H7 (cell line): ENCODE results near the gene TMEM181. TPM values are rescaled to one million over a fixed set of nuclear protein-coding genes. Genes with fewer than 3 reads are reported as not detected.

ENCODE experiments used
- DNase-seq: peaks from one replicate; pipeline ENCODE4 v3.0.0; 2012
- H3K27me3 ChIP-seq: 2 replicates; pipeline ENCODE4 v1.6.0; 2011; ENCODE audit warnings: mild to moderate bottlenecking, low read length; ENCODE audit not compliant: control insufficient read depth, insufficient read depth
- H3K36me3 ChIP-seq: replicated peaks from 2 replicates; pipeline ENCODE4 v1.5.1; 2011; ENCODE audit warnings: low read length; ENCODE audit not compliant: control insufficient read depth, insufficient read depth
- H3K4me3 ChIP-seq: 2 replicates; pipeline ENCODE4 v1.5.1; 2011; ENCODE audit warnings: low read depth, mild to moderate bottlenecking, control low read depth, low read length, moderate library complexity; ENCODE audit not compliant: insufficient read depth
- total RNA-seq: library from RNA; depleted of rRNA; stranded (reverse); fragments of >200 nt; shearing (Covaris generic); gene quantifications from 2 replicates; pipeline ENCODE4 v1.2.3, GENCODE V29; 2014

Gene TMEM181
- total RNA-seq, 1 experiment from 2014 or later, result 14.5 TPM

- DNase-seq, result no peak
- Histone ChIP-seq H3K27me3 (no peaks in the 10 kb centered on the region), H3K36me3 (peaks cover 5% of the 10 kb centered on the region), H3K4me3 (no peak overlapping the region)
These were observed 75.7 kb downstream of the TMEM181 start for GRCh38 chr6:158635427-158636073.

- no peaks in the 10 kb centered on the region for H3K27me3 ChIP-seq
- H3K4me3 ChIP-seq, result no peak overlapping the region
- peaks cover 4% of the 10 kb centered on the region for H3K36me3 ChIP-seq
- no peak for DNase-seq
These were observed 76.9 kb downstream of the TMEM181 start for GRCh38 chr6:158636778-158637177.

- DNase-seq, result no peak
These were observed 78.5 kb downstream of the TMEM181 start for GRCh38 chr6:158638324-158638854.

GRCh38 chr6:158639056-158639455 lies 79.2 kb downstream of the TMEM181 start:
- peaks cover 4% of the 10 kb centered on the region for H3K36me3 ChIP-seq
- no peaks in the 10 kb centered on the region for H3K27me3 ChIP-seq
- H3K4me3 ChIP-seq, result no peak overlapping the region
- DNase-seq, result no peak

More at GRCh38 chr6:158638324-158638854, 78.5 kb downstream of the TMEM181 start:
- no peak overlapping the region for H3K4me3 ChIP-seq
- peaks cover 4% of the 10 kb centered on the region for H3K36me3 ChIP-seq
- H3K27me3 ChIP-seq, result no peaks in the 10 kb centered on the region

- Histone ChIP-seq H3K27me3 (no peaks in the 10 kb centered on the region; the same call in 1 of the 2 replicates), H3K4me3 (no peak overlapping the region), H3K36me3 (peaks cover 4% of the 10 kb centered on the region)
- no peak for DNase-seq
These were observed 80.6 kb downstream of the TMEM181 start for GRCh38 chr6:158640519-158640918.

GRCh38 chr6:158642097-158642601 lies 82.3 kb downstream of the TMEM181 start:
- no peak for DNase-seq
- H3K36me3 ChIP-seq, result peaks cover 2% of the 10 kb centered on the region
- H3K4me3 ChIP-seq, result no peak overlapping the region
- H3K27me3 ChIP-seq, result peaks cover 2% of the 10 kb centered on the region

GRCh38 chr6:158643836-158644230 lies 83.9 kb downstream of the TMEM181 start:
- H3K36me3 ChIP-seq, result peaks cover 2% of the 10 kb centered on the region
- peaks cover 2% of the 10 kb centered on the region for H3K27me3 ChIP-seq
- no peak for DNase-seq
- peak overlapping the region; percentile 99 for H3K4me3 ChIP-seq

GRCh38 chr6:158644231-158645063 lies 84.6 kb downstream of the TMEM181 start, which contains the start of gene DYNLT1:
TSS of gene DYNLT1 (minus strand) at chr6:158644743. CDS start at chr6:158644708, 35 bp downstream.
- DNase-seq, result peak; percentile 99

GRCh38 chr6:158645064-158646022 lies 85.5 kb downstream of the TMEM181 start:
- DNase-seq, result no peak
- Histone ChIP-seq H3K36me3 (no peaks in the 10 kb centered on the region), H3K27me3 (peaks cover 2% of the 10 kb centered on the region), H3K4me3 (peak overlapping the region; percentile 99)

More at GRCh38 chr6:158644231-158645063, 84.6 kb downstream of the TMEM181 start, which contains the start of gene DYNLT1:
- Histone ChIP-seq H3K36me3 (no peaks in the 10 kb centered on the region), H3K27me3 (peaks cover 2% of the 10 kb centered on the region), H3K4me3 (peak within 1 kb of the TSS; percentile 99)

- H3K27me3 ChIP-seq, result peaks cover 2% of the 10 kb centered on the region
- H3K36me3 ChIP-seq, result no peaks in the 10 kb centered on the region
- DNase-seq, result no peak
- no peak overlapping the region for H3K4me3 ChIP-seq
These were observed 86.4 kb downstream of the TMEM181 start for GRCh38 chr6:158646023-158646910.

GRCh38 chr6:158647501-158647900 lies 87.6 kb downstream of the TMEM181 start:
- peaks cover 2% of the 10 kb centered on the region for H3K27me3 ChIP-seq
- no peak for DNase-seq
- no peaks in the 10 kb centered on the region for H3K36me3 ChIP-seq
- no peak overlapping the region for H3K4me3 ChIP-seq

- H3K36me3 ChIP-seq, result no peaks in the 10 kb centered on the region
- no peak for DNase-seq
- H3K27me3 ChIP-seq, result peaks cover 2% of the 10 kb centered on the region
- no peak overlapping the region for H3K4me3 ChIP-seq
These were observed 88.8 kb downstream of the TMEM181 start for GRCh38 chr6:158648682-158649131.
